ENCODE results near the gene AQP2. TPM values are rescaled to one million over a fixed set of nuclear protein-coding genes. Genes with fewer than 3 reads are reported as not detected.

AQP2 gene
- total and polyA plus RNA-seq, 2 donors from 2014 or later: 122 to 666 TPM

- Histone ChIP-seq H3K27me3 (ENCODE audit: control insufficient read depth, insufficient read depth, low read length) (no peaks in the 10 kb centered on the region), H3K4me3 (ENCODE audit: low read length in 3 of 3) (no peak overlapping the region), H3K4me1 (ENCODE audit: control insufficient read depth in 2 of 3, insufficient read depth in 2 of 3, low read depth in 1 of 3, low read length in 3 of 3) (peaks cover 0 to 2% (median 0%) of the 10 kb centered on the region in 3 donors), H3K27ac (ENCODE audit: low read depth in 2 of 2, low read length in 2 of 2) (no peak overlapping the region), H3K36me3 (ENCODE audit: control insufficient read depth in 2 of 3, insufficient read depth in 3 of 3, low read length in 3 of 3) (no peaks in the 10 kb centered on the region), H3K9ac (ENCODE audit: low read length in 3 of 3) (no peak overlapping the region), H3K9me3 (ENCODE audit: control insufficient read depth in 2 of 3, insufficient read depth in 1 of 3, low read length in 3 of 3) (no peaks in the 10 kb centered on the region)
- DNase-seq (peak in 2 of 5 donors; percentile 34 to 62), FAIRE-seq (no peak)
- intact Hi-C loops (cut with DNase I): no loop called here
- TF ChIP-seq, protein P1, sequence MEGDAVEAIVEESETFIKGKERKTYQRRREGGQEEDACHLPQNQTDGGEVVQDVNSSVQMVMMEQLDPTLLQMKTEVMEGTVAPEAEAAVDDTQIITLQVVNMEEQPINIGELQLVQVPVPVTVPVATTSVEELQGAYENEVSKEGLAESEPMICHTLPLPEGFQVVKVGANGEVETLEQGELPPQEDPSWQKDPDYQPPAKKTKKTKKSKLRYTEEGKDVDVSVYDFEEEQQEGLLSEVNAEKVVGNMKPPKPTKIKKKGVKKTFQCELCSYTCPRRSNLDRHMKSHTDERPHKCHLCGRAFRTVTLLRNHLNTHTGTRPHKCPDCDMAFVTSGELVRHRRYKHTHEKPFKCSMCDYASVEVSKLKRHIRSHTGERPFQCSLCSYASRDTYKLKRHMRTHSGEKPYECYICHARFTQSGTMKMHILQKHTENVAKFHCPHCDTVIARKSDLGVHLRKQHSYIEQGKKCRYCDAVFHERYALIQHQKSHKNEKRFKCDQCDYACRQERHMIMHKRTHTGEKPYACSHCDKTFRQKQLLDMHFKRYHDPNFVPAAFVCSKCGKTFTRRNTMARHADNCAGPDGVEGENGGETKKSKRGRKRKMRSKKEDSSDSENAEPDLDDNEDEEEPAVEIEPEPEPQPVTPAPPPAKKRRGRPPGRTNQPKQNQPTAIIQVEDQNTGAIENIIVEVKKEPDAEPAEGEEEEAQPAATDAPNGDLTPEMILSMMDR (IDR thresholded peaks at IDR 0.05; ENCODE audit: borderline replicate concordance, extremely low read depth, insufficient read depth): no peak
These were observed 16.7 kb upstream of the AQP2 start for GRCh38 chr12:49933796-49934195.

DNA sequence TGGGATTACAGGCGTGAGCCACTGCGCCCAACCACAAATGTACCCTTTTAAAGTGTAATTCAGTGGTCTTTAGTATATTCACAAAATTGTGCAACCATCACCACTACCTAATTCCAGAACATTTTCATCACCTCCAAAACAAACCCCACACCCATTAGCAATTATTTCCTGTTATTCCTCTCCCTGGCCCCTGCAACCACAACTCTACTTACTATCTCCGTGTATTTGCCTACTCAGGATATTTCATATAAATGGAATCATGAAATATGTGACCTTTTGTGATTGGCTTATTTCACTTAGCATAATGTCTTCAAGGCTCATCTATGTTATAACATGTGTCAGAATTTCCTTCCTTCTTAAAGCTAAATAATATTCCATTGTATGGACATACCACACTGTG is 16.0 kb upstream of the AQP2 start:
- FAIRE-seq (no peak), DNase-seq (no peak)
- TF ChIP-seq, protein P1 (IDR thresholded peaks at IDR 0.05; ENCODE audit: borderline replicate concordance, extremely low read depth, insufficient read depth): no peak
- no peaks in the 10 kb centered on the region for H3K9me3 ChIP-seq (ENCODE audit: control insufficient read depth in 2 of 3, insufficient read depth in 1 of 3, low read length in 3 of 3)
- H3K4me1 ChIP-seq (ENCODE audit: control insufficient read depth in 2 of 3, insufficient read depth in 2 of 3, low read depth in 1 of 3, low read length in 3 of 3): peaks cover 0 to 2% (median 0%) of the 10 kb centered on the region in 3 donors
- no peak overlapping the region for H3K27ac ChIP-seq (ENCODE audit: low read depth in 2 of 2, low read length in 2 of 2)
- intact Hi-C loops (cut with DNase I): no loop called here
- no peaks in the 10 kb centered on the region for H3K27me3 ChIP-seq (ENCODE audit: control insufficient read depth, insufficient read depth, low read length)
- H3K4me3 ChIP-seq (ENCODE audit: low read length in 3 of 3): no peak overlapping the region
- H3K36me3 ChIP-seq (ENCODE audit: control insufficient read depth in 2 of 3, insufficient read depth in 3 of 3, low read length in 3 of 3): no peaks in the 10 kb centered on the region
- H3K9ac ChIP-seq (ENCODE audit: low read length in 3 of 3): no peak overlapping the region

DNA sequence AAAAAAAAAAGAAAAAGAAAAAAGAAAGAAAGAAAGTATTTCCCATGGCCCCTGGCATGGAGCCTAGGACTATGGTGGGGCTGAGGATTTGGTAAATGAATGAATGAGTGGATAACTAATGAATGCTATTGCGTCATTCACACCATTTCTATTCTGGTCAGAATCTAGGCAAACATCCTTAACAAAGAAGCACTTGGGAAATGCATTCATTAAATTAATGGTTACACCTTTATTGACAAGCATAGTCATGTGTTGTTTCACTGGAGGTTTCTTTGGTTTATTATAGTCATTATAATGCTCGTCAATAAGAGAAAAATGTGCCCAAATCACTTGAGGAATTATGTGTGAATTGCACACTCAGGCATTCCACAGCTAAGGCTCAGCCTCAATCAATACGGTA is 13.6 kb upstream of the AQP2 start:
- Histone ChIP-seq H3K9ac (ENCODE audit: low read length in 3 of 3) (no peak overlapping the region), H3K4me1 (ENCODE audit: control insufficient read depth in 2 of 3, insufficient read depth in 2 of 3, low read depth in 1 of 3, low read length in 3 of 3) (peaks cover 0 to 2% (median 0%) of the 10 kb centered on the region in 3 donors), H3K36me3 (ENCODE audit: control insufficient read depth in 2 of 3, insufficient read depth in 3 of 3, low read length in 3 of 3) (no peaks in the 10 kb centered on the region), H3K4me3 (ENCODE audit: low read length in 3 of 3) (no peak overlapping the region), H3K27me3 (ENCODE audit: control insufficient read depth, insufficient read depth, low read length) (no peaks in the 10 kb centered on the region), H3K27ac (ENCODE audit: low read depth in 2 of 2, low read length in 2 of 2) (no peak overlapping the region), H3K9me3 (ENCODE audit: control insufficient read depth in 2 of 3, insufficient read depth in 1 of 3, low read length in 3 of 3) (no peaks in the 10 kb centered on the region)
- intact Hi-C loops (cut with DNase I): no loop called here
- TF ChIP-seq, protein P1 (IDR thresholded peaks at IDR 0.05; ENCODE audit: borderline replicate concordance, extremely low read depth, insufficient read depth): no peak
- FAIRE-seq: no peak
- no peak for DNase-seq
